GM18505 (cell line): Measurements from ENCODE around the gene MAML2.

ENCODE experiments used
- ATAC-seq: cut with Tn5 transposase; IDR thresholded peaks from one replicate; pipeline ENCODE4 v1.9.1; 2021; ENCODE audit not compliant: unreplicated experiment
- POLR2A ChIP-seq: IDR thresholded peaks from 4 replicates; pipeline ENCODE4 v1.6.1; 2011; ENCODE audit warnings: borderline replicate concordance; ENCODE audit not compliant: insufficient read depth, insufficient read length; ENCODE audit errors: extremely low read depth

MAML2 gene

GRCh38 chr11:96317985-96318384, 25.0 kb downstream of the MAML2 start:
- TF ChIP-seq POLR2A: no peak
- no peak for ATAC-seq

- no peak for TF ChIP-seq POLR2A
- no peak for ATAC-seq
Observed at GRCh38 chr11:96317571-96317970, 25.4 kb downstream of the MAML2 start.

DNA sequence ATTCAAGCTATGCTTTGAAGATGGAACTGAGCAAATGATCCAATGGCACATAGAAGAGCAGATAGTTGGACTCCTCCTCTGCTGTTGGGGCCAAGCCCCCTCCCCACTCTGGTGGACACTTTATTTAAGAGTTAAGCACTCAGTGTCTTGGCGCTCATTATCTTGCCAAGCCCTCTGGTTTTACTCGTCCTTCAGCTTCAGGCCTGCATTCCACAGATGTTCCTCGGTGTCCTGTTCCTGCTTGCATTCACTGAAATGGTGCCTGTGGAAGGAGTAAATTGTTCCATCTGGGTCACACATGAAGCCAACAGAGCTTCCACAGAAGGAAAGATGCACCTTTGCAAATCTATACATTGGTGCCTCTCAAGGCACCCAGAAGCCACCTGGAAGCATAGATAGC, 26.1 kb downstream of the MAML2 start:
- no peak for TF ChIP-seq POLR2A
- no peak for ATAC-seq

DNA sequence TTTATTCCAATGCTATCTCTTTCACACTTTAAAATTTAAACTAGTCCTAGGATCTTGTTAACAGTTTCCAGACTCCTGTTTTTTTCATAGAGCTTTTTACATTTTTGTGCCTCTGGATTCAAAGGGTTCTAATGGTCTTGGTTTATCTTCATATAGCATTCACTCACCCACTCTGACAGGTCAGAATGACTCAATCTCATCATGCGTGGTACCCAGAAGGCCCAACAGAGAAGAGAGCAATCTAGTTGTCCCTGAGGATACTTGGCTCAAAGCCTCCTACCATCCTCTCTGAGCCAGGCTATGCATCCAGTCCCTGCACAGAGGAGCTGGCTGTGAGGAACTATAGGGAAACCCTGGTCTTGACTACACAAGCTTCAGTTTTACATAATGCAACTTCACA, 27.5 kb downstream of the MAML2 start:
- no peak for TF ChIP-seq POLR2A
- no peak for ATAC-seq

DNA sequence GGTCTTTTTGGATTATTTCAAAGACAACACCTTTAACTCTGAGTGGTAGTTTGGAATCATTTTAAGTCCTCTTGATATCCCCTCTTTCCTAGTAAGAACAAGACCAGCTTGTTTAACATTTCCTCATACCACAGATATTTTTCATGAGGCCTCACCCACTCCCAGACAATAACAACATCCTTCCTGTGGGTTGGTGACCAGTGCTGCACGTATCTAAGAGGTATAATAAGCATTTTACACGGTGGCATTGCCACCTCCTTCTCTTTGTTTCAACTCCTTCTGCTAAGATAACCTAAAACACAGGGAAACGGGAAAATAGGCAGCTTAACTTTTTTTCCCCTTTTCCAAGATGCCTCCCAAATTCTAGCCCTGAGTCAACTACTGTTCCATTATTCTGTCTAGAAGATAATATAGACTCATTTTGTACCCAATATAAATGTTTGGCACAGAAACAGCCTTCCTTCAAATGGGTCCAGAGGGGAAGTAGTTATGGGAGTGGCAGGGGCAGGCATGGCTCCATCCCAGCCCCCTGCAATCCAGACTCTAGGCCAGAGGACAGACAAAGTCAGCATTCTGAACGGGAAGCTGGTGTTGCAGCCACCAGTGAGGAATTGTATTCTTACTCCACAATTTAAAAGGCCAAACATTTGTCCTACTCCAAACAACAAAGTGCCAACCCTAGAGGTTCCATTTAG, 28.5 kb downstream of the MAML2 start:
- no peak for TF ChIP-seq POLR2A
- no peak for ATAC-seq

DNA sequence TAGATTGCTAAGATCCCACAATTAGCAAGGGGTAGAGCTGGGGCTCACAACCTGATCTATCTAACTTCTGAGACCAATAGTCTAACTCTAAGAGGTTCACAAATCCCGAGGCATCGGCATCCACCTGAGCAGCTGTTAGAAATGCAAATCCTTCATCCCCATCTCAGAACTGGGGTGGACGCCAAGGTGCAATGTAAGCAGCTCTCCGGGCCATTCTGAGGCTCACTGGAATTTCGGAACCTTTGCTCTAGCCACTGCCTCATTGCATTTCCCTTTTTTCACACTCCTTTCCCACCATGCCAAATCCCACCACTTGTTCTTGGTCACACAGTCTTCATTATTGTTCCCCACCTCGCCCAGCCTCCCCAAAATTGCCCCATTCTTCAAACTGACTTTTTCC, 29.8 kb downstream of the MAML2 start:
- no peak for TF ChIP-seq POLR2A
- no peak for ATAC-seq

GRCh38 chr11:96311120-96311568, 31.9 kb downstream of the MAML2 start:
- TF ChIP-seq POLR2A: no peak
- no peak for ATAC-seq

GRCh38 chr11:96310236-96310635, 32.8 kb downstream of the MAML2 start:
- no peak for TF ChIP-seq POLR2A
- ATAC-seq: no peak

DNA sequence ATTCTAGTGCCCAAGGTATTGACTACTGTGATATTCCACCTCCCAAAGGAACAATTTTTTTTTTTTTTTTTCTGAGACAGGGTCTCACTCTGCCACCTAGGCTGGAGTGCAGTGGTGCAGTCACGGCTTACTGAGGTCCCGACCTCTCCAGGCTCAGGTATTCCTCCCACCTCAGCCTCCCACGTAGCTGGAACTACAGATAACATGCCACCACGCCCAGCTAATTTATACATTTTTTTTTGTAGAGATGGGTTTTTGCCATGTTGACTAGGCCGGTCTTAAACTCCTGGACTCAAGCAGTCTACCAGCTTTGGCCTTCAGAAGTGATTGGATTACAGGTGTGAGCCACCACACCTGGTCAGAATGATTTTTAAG, 33.4 kb downstream of the MAML2 start:
- no peak for TF ChIP-seq POLR2A
- ATAC-seq: no peak

DNA sequence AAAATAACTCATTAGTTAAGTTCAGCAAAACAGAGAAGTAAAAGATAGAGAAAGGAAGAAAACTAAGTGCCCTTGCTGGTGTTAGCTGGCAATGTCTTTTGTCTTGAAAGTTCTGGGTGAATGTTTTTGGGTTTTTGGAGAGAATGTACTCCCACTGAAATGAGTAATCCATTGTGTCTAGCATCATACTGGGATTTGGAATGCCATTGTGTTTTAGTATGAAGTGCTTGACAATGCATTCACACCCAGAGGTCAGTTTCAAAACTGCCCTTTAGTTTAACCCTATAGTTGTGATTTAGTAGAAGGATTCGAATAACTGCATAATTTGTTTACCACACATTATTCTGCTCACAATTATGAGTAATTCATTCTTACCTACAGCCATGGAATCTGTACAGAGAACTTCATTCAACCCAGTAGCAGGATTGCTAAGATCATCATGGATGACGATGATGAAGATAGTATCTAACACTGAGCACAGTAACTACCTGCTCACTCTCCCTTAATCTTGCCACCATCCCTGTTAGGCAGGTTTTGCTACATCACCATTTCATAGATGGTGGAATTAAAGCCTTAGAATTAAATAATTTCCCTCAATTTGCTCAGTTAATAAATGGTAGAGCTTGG, 33.9 kb downstream of the MAML2 start:
- no peak for TF ChIP-seq POLR2A
- no peak for ATAC-seq

DNA sequence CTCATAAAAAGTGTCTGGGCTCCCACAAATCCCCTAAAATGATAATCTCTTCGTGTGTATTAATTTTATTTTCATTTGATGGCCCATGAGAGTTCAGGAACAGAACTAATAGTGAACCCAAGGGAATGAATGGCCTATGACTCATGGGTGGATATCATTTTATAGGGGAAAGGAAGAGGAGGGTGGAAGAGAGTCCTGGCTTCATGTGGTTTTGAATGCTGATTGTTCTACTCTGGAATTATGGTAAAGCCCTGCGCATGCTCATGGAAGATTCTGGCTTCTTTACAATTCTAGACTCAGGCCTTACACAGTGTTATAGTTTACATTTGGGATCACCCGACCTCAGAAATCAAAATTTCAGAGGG, 35.2 kb downstream of the MAML2 start:
- ATAC-seq: no peak
- TF ChIP-seq POLR2A: no peak

DNA sequence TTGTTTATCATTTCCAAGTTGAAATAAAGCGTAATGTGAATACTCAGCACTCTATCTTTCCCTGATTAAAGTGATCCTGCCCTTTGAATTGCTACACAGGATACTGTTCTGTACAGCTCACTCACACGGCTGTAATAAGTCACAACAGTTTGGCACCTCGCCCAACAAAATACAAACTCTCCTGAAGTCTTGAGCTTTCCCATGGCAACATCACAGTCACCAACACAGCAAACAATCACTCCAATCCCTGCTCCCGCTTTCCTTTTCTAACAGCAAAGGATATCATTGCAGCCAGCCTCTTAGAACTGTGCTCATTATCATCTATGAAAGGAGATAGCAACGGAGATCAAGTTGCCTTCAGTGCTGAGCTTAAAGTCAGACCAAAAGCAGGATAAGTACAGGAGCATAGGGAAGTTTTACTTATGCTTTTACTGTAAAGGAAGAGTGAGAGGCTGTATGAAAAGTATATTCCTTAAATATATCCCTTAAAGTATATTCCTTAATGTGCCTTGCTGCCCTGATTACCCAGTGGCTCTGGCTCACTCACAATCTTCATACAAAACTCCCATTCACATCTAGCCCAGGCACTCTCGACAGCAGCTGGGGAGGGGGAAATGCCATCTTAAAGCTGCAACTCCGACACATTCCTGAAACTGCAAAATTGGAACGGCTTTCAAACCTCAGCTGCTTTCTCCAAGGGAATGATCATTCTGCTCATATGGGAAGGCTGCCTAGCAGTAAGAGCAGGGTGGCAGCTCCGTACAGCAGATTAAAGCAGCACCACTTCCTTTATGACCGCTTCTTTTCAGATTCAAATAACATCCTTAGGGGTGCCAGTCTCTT, 35.8 kb downstream of the MAML2 start:
- no peak for ATAC-seq
- TF ChIP-seq POLR2A: no peak

DNA sequence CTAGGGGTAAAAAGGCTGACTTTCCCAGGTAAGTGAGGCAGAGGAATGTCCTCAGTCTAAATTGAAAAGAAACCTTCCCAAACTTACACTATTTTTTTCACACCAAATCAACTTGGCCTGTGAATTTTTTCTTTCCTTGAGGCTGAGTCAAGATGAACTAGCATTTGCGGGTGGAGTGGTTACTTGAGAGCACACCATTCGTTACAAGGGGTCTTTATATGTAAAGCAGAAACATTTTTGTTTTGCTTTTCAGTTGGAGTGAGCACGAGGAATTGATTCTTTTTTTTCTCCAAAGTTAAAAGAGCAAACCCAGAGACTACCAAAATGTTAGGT, 36.4 kb downstream of the MAML2 start:
- ATAC-seq: no peak
- no peak for TF ChIP-seq POLR2A

DNA sequence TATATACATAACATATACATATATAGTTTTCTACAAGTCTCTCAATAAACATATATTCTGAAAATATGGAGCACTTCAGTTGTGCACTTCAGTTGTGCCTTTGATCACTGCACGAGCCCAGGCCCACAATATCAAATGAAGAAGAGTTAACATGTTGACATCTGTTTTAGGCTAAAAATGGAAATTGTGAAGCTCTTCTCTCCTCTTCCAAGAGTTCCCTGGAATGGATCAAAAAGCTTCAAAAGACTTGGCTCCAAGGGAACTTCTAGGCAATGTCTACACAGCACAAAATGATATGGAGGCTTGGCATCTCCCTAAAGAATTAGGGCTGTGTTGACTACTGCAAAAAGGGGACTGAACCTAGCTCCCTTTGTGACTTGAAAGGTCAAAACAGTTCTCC, 36.9 kb downstream of the MAML2 start:
- no peak for ATAC-seq
- TF ChIP-seq POLR2A: no peak
